ENCODE measurements around the gene PIK3C2G. TPM values are rescaled to one million over a fixed set of nuclear protein-coding genes. Genes with fewer than 3 reads are reported as not detected.
A peak's percentile ranks its signal among the peaks of the same experiment; 100 is the strongest.

Gene PIK3C2G
- total and polyA plus RNA-seq, 2 of the 4 experiments (the other 2 are of a cell fraction): not detected

DNA sequence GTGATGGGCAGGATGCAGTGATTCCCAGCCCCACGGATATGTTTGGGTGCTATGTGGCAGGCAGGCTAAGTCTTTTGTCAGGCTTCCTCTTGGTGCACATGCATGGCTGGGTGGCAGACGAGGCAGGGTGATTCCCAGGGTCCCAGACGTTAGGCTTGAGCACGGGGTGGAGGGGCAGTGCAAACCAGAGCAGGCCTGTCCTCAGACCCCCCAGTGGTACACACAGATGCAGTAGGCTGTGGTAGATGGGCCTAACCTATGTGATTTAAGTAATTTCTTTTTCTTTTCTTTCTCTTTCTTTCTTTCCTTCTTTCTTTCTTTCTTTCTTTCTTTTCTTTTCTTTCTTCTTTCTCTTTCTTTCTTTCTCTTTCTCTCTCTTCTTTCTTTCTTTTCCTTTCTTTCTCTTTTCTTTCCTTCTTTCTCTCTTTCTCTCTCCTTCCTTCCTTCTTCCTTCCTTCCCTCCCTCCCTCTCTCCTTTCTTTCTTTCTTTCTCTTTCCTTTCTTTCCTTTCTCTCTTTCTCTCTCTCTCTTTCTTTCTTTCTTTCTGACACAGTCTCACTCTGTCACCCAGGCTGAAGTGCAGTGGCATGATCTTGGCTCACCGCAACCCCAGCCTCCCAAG, 41.6 kb downstream of the PIK3C2G start:
- BruUV-seq (replicated peaks): no TSS peak
- Histone ChIP-seq H3K9ac (ENCODE audit: low read depth, low read length) (no peak overlapping the region), H3K56ac (ENCODE audit: extremely low read depth, insufficient read depth, low read length) (no peak overlapping the region), H3K23ac (ENCODE audit: low read depth, low read length) (no peak overlapping the region), H2BK120ac (ENCODE audit: low read depth, low read length) (no peak overlapping the region), H4K91ac (ENCODE audit: insufficient read depth, low read depth, low read length) (no peak overlapping the region), H3K79me1 (ENCODE audit: low read depth in 1 of 2, low read length in 2 of 2) (no peaks in the 10 kb centered on the region), H3K27me3 (ENCODE audit: control insufficient read depth, insufficient read depth, low read length) (no peaks in the 10 kb centered on the region), H4K20me1 (ENCODE audit: insufficient read depth, low read length) (no peaks in the 10 kb centered on the region), H2BK5ac (ENCODE audit: low read depth, low read length, poor library complexity, severe bottlenecking) (no peak overlapping the region), H3K4me2 (ENCODE audit: low read depth, low read length) (no peak overlapping the region), H3K4ac (ENCODE audit: low read depth, low read length) (no peak overlapping the region), H2AK5ac (ENCODE audit: low read depth, low read length) (no peak overlapping the region), H2AFZ (replicated peaks; ENCODE audit: low read length, poor library complexity) (peak overlapping the region; percentile 4), H3K4me3 (ENCODE audit: insufficient read depth, low read depth, low read length) (no peak overlapping the region), H3K27ac (ENCODE audit: insufficient read depth, low read length) (no peak overlapping the region), H3K14ac (replicated peaks; ENCODE audit: low read depth, low read length) (no peak overlapping the region), H3K18ac (ENCODE audit: low read depth, low read length) (no peak overlapping the region), H3K9me3 (ENCODE audit: control insufficient read depth, insufficient read depth, low read length) (peaks cover 2% of the 10 kb centered on the region), H3K4me1 (ENCODE audit: control insufficient read depth, insufficient read depth, low read length) (no peaks in the 10 kb centered on the region), H3K36me3 (ENCODE audit: control insufficient read depth, insufficient read depth, low read length) (no peaks in the 10 kb centered on the region), H4K5ac (ENCODE audit: low read depth, low read length) (no peak overlapping the region), H3K9me1 (ENCODE audit: insufficient read depth, low read length) (no peaks in the 10 kb centered on the region), H2BK20ac (ENCODE audit: low read depth, low read length) (no peak overlapping the region), H4K8ac (ENCODE audit: low read depth in 2 of 2, low read length in 2 of 2) (no peak overlapping the region), H2AK9ac (replicated peaks; ENCODE audit: low read depth, low read length, poor library complexity) (no peak overlapping the region), H2BK15ac (ENCODE audit: low read depth, low read length) (no peak overlapping the region)
- in situ Hi-C loops (cut with MboI; ENCODE audit: low sequenced_read_pairs): no loop called here
- 83% methylated on average over 1 of the region's 5 CpGs; no CpG with 5 or more reads in 1 of the 2 experiments for WGBS, 2 experiments (ENCODE audit: extremely low coverage in 2 of 2, insufficient read length in 1 of 2)
- dilution Hi-C loops (cut with HindIII; ENCODE audit: low sequenced_read_pairs, unreplicated experiment): no loop called here
- ChIA-PET POLR2A (ENCODE audit: unreplicated experiment) (no interaction called here), CTCF (interaction anchor here (0.6 to 0.7 kb wide), 2 partner anchors 19 to 1014 kb away, joined by 3 to 5 read pairs; no protein-coding TSS in a partner anchor)
- intact Hi-C loops (cut with micrococcal nuclease): no loop called here
- no peak for ATAC-seq (ENCODE audit: low read depth)
- DNase-seq: no peak
- TF ChIP-seq CEBPB (IDR thresholded peaks at IDR 0.05; ENCODE audit: low read depth, low read length) (no peak), RAD21 (IDR thresholded peaks at IDR 0.05; ENCODE audit: low read length) (no peak), MXI1 (IDR thresholded peaks at IDR 0.05; ENCODE audit: borderline replicate concordance, low read depth, low read length) (no peak), MAFK (IDR thresholded peaks at IDR 0.05; ENCODE audit: low read depth, low read length) (no peak), POLR2A (IDR thresholded peaks at IDR 0.05; ENCODE audit: low read depth, low read length) (no peak), NFE2L2 (IDR thresholded peaks at IDR 0.05; ENCODE audit: low read depth, low read length) (no peak), CHD1 (IDR thresholded peaks at IDR 0.05; ENCODE audit: low read depth, low read length) (no peak), FOS (IDR thresholded peaks at IDR 0.05; ENCODE audit: low read depth, low read length) (no peak), BHLHE40 (IDR thresholded peaks at IDR 0.05; ENCODE audit: low read depth, low read length) (no peak), RCOR1 (IDR thresholded peaks at IDR 0.05; ENCODE audit: insufficient replicate concordance, low read length) (no peak), SMC3 (IDR thresholded peaks at IDR 0.05; ENCODE audit: low read depth, low read length) (no peak)
- TF ChIP-seq, protein P1, sequence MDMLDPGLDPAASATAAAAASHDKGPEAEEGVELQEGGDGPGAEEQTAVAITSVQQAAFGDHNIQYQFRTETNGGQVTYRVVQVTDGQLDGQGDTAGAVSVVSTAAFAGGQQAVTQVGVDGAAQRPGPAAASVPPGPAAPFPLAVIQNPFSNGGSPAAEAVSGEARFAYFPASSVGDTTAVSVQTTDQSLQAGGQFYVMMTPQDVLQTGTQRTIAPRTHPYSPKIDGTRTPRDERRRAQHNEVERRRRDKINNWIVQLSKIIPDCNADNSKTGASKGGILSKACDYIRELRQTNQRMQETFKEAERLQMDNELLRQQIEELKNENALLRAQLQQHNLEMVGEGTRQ (IDR thresholded peaks at IDR 0.05; ENCODE audit: low read depth, low read length): no peak
- TF ChIP-seq, protein P2, sequence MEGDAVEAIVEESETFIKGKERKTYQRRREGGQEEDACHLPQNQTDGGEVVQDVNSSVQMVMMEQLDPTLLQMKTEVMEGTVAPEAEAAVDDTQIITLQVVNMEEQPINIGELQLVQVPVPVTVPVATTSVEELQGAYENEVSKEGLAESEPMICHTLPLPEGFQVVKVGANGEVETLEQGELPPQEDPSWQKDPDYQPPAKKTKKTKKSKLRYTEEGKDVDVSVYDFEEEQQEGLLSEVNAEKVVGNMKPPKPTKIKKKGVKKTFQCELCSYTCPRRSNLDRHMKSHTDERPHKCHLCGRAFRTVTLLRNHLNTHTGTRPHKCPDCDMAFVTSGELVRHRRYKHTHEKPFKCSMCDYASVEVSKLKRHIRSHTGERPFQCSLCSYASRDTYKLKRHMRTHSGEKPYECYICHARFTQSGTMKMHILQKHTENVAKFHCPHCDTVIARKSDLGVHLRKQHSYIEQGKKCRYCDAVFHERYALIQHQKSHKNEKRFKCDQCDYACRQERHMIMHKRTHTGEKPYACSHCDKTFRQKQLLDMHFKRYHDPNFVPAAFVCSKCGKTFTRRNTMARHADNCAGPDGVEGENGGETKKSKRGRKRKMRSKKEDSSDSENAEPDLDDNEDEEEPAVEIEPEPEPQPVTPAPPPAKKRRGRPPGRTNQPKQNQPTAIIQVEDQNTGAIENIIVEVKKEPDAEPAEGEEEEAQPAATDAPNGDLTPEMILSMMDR (conservative IDR thresholded peaks at IDR 0.05; ENCODE audit: low read depth, low read length): no peak
- TF ChIP-seq, protein P3, sequence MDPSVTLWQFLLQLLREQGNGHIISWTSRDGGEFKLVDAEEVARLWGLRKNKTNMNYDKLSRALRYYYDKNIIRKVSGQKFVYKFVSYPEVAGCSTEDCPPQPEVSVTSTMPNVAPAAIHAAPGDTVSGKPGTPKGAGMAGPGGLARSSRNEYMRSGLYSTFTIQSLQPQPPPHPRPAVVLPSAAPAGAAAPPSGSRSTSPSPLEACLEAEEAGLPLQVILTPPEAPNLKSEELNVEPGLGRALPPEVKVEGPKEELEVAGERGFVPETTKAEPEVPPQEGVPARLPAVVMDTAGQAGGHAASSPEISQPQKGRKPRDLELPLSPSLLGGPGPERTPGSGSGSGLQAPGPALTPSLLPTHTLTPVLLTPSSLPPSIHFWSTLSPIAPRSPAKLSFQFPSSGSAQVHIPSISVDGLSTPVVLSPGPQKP (IDR thresholded peaks at IDR 0.05; ENCODE audit: borderline replicate concordance, low read depth, low read length): no peak

Data from IMR-90 (cell line).